GM18526 (cell line): Measurements from ENCODE around the gene SDCBP2.

Experiments
- POLR2A ChIP-seq: IDR thresholded peaks from 3 replicates; pipeline ENCODE4 v1.6.1; 2011; ENCODE audit not compliant: insufficient read length; ENCODE audit errors: extremely low read depth

Gene SDCBP2

DNA sequence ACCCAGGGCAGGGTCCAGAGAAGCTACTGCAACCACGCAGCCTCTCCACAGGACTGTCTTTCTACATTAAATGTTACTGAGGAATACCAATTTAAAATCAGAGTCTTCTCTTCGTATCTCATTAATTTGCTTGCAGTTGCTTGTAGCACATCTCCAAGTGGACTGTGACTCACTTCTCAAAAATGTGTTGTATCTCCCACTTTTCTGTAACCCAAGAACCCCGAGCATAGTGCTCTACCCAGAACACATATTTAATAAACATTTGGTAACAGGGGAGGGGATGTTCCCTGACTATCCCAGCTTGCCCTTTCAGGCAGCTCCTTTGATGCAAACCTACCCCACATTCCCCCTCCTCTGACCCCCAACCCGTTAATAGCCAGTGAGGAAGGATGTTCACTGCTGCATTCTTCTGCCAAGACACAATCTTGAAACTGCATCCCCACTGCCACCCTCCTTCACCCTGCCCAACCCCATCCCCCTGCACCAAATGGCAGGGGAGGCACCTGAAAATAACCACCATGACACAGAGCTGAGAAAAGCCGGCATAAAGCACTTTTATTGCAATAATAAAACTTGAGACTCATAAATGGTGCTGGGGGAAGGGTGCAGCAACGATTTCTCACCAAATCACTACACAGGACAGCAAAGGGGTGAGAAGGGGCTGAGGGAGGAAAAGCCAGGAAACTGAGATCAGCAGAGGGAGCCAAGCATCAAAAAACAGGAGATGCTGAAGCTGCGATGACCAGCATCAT is 39.7 kb upstream of the SDCBP2 start:
- TF ChIP-seq POLR2A: no peak

DNA sequence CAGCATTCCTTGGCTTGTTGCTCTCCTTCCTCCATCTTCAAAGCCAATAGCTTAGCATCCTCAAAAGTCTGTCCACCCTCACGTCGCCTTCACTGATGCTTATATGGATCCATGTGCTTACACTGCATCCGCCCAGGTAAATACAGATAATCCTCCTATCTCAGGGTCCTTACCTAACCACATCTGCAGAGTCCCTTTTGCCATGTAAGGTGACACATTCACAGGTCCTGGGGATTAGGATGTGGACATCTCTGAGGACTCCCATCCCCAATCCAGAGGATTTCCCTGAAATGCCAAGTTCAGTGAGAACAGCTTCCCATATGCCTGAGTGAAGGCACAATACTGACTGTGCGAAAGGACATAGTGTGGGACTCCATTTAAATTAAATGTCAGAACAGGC is 38.5 kb upstream of the SDCBP2 start:
- TF ChIP-seq POLR2A: no peak

DNA sequence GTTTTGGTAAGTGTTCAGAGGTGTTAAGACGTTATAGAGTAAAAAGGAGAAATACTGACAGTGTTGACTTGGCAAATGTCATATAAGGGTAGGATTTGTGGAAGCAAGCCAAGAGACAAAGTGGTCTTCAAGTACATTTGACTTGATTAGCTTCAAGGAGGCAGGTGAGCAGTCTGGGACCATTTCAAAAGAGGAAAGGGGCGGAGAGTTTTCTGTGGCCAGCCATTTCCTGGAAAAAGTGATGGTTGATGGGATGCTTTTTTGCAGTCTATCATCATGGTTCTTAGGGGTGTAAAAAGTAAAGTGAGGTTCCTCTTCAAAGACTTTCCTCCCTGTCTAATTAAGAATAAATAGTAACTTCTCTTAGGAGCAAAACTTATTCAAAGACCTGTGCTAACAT is 35.2 kb upstream of the SDCBP2 start:
- no peak for TF ChIP-seq POLR2A

DNA sequence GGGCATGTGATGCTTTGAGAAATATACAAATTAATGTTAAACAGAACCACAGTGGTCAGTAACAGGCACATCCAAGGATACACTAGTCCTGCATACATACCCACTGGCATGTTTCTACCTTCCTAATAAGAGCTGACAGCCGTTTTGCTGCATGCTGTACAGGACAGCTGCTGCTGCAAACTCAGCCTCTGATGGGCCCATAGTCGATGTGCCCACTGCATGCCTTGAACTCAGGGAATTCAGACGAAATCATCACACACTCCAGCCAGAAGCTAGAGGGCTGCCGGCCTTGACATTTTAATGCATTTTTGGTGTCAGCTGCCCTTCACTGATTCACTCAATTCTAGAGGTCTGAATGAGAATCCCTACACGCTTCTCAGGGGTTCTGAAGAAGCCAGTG is 34.6 kb upstream of the SDCBP2 start:
- no peak for TF ChIP-seq POLR2A

DNA sequence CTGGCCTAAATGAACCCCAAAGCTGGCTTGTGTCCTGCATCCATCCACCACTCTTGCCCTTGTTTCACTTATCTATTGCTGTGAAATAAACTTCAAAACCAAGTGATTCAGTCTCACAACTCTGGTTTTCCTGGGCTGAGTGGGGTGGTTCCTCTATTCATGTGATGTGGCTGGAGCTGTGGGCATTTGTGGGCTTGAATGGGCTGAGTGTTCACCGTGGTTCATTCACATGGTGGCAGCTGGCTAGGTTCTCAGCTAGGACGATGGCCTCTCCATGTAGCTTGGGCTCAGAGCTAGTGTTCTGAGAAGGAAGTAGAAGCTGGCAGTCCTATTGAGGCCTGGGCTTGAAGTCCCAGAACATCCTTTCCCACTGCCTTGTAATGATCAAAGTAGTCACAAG is 33.5 kb upstream of the SDCBP2 start:
- TF ChIP-seq POLR2A: no peak

DNA sequence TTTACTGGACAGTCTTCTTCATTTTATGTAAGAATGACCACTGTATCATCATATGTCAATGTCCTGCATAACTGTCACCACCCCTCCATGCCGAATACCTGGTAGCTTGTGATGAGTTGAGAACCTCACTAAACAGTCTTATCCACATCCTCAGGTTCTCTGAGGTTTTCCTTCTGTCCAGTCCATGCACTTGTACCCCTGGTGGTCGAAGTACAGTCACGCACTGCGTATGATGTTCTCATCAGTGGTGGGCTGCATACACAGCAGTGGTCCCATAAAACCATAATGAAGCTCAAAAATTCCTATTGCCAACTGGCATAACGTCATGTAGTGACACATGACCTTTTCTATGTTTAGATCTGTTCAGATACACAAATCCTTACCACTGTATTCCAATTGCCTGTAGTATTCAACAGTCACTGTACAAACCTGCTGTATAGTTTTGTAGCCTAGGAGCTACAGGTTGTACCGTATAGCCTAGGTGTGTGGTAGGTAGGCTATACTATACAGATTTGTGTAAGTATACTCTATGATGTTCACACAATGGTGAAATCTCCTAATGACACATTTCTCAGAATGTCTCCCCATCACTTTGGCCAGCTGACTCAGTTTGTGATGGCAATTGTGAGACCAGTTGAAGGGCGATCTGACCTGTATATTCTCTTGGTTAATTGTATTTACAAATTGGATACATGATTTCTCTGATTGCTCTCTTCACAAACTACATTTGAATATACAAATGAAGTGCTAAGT is 31.3 kb upstream of the SDCBP2 start:
- TF ChIP-seq POLR2A: no peak

DNA sequence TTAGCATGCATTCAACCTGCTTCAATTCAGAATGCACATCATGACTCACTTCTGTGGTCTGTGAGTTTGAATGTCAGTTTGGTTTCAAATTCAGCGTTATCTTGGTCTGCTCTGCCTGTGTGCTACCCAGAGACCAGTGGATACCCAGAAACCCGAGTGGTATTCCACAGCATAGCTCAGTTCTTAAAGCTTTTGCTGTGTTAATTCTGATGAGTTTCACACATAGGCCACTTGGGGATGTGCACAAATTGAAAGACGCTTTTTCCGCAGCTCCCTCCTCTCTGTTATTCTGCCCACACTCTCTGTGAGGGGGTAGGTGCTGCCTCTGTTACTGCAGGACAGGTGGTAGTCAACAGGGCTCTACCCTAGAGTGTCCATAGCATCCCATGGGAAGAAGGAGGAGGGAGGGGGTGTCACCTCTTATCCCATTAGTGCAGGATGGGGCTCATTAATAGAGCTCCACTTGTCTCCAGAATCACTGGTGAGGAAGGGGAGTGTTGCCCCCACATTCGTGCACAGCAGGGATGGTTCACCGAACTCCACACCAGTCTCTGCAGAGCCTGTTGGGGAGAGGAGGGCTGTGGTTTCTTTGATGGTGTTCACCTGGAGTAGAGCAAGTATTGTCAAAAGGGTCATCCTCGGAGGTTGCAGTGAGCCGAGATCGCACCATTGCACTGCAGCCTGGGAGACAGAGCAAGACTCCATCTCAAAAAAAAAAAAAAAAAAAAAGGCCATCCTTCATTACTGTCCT is 29.2 kb upstream of the SDCBP2 start:
- TF ChIP-seq POLR2A: no peak

DNA sequence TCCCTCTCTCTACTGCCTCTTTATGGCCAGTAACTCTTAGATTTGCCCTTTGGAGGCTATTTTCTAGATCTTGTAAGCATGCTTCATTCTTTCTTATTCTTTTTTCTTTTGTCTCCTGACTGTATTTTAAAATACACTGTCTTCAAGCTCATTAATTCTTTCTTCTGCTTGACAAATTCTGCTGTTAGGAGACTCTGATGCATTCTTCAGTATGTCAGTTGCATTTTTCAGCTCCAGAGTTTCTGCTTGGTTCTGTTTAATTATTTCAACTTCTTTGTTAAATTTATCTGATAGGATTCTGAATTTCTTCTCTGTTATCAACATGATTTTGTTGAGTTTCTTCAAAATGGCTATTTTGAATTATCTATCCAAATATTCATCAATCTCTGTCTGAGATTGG is 25.0 kb upstream of the SDCBP2 start:
- no peak for TF ChIP-seq POLR2A

DNA sequence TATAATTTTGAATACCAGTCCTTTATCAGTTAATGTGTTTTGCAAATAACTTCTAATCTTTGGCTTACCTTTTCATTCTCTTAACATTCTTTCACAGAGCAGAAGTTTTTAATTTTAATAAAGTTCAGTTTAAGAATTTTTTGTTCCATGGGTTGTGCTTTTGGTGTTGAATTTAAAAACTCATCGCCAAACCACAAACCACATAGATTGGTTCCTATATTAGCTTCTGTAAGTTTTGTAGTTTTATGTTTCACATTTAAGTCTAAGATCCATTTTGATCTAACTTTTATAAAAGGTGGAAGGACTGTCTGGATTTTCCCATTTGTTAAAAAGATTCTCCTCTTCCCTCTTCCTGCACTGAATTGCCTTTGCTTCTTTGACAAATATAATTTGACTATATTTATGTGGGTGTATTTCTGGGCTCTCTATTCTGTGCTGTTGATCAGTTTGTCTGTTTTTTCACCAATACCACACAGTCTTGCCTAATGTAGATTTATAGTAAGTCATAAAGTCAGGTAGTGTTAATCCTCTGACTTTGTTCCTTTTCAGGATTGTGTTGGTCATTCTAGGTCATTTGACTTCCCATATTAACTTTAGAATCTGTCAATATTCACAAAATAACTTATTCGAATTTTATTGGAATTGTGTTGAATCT is 17.5 kb upstream of the SDCBP2 start:
- TF ChIP-seq POLR2A: no peak

DNA sequence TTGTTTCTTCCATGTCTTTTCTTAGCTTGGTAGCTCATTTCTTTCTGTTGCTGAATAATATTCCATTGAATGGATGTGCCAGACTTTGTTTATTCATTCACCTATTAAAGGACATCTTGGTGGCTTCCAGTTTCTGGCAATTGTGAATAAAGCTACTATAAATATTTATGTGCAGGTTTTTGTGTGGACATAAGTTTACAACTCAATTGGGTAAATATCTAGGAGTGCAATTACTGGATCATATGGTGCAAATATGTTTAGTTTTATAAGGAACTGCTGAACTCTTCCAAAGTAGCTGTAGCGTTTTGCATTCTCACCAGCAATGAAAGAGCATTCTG is 16.8 kb upstream of the SDCBP2 start:
- TF ChIP-seq POLR2A: no peak

DNA sequence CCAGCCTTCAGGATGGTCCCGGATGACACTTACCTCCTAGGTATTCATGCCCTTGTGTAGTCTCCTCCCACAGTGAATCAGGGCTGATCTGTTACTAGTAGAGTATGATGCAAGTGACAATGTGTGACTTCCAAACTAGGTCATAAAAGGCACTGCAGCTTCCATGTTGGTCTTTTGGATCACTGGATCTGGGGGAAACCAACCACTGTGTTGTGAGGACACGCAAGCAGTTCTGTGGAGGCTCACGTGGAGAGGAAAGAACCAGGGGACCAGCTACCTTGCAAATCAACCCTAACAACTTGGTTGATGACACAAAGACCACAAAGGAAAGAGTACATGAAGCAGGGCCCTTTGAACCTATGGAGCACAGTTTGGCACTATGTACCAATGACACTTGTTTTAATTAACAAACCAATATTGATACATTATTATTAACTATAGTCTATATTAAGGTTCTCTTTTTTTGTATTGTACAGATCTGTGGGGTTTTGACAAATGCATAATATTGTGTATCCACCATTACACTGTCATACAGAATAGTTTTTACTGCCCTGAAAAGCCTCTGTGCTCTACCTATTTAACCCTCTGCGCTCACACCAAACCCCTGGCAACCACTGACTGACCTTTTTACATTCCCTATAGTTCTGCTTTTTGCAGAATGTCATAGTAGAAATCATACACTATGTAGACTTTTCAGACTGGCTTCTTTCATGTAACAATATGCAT is 16.3 kb upstream of the SDCBP2 start:
- no peak for TF ChIP-seq POLR2A

DNA sequence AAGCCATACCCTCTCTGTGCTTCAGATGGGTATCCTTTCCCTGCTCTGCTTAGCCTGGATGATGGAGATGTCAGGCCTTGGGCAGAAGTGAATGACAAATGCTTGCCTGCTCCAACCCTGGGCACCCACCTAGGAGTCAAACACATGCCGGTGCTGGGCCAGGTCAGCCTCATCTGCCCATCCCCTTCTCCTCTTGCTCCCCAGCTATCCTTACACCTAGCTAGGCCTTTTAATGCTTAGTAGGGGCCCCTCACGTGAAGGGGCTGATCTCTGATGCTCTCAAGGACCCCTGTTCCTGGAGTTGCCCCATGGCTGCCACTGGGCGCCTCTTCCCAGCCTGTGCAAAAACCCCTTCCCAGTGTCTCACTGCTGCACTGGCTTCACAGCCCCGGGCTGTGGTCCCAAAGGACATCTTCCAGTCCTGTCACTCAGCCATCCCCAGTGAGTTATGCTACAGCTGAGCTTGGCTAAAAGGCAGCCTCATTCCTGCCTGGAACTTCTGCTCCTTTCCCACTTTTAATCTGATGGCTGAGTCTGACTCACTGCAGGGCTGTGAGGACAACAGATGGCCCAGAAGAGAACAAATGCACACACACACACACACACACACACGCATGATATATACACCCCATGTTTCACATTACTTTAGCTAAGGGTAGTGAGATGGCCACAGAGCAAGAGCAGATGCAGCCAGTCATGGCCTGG is 12.8 kb upstream of the SDCBP2 start:
- no peak for TF ChIP-seq POLR2A

DNA sequence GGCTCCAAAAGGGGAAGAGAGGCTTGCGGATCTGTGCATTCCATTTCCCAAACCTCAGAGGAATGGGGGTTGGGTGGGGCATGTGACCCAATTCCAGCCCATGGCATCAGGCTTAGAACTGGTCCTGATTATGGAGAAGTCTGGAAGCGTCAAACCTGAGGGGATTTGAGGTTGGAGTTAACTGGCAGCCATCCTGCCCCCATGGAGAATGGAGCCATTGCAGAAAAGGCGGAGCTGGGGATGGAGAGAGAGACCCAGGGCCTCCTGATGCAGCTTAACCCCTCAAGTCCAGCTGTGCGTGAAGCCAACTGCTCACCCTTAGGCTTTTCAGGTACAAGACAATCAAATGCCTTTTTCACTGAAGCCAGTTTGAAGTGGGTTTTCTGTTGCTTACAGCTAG is 9.9 kb upstream of the SDCBP2 start:
- TF ChIP-seq POLR2A: no peak

DNA sequence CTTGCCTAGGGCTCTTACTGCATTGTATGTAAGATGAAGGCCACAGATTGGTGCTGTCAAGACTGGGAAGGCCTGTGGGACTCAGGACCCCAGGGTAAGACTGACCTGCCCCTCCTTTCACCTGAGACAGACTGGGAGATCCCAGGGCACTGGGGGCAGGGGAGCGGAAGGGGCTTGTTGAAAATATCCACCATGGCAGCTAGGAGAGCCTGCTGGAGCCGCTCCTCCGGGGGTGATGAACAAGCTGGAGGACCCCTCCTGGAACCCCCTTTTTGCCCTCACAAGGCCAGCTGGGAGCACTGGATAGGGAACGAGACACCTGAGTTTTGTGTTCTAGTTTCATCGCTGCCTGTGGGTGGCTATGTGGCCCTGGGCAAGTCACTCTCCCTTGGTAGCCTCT is 9.2 kb upstream of the SDCBP2 start:
- no peak for TF ChIP-seq POLR2A

DNA sequence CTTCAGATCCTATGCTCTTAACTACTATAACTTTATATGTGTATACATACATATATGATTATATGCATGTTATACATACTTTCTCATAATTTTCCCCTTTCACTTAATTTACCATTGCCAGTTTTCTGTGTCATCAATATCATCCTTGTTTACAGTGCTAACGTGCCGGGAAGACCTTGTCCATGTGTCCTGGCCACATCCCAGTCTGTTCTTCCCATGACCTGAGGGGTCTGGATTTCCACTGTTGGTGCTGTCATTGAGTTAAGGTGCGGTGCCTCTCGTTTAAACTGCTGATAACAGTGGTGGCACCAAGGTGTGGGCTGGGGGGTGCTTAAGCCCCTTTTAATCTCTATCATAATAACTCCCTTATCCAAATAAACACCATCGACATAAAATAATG is 8.5 kb upstream of the SDCBP2 start:
- TF ChIP-seq POLR2A: no peak
